Left colon (tissue), 2 donors: ENCODE results near the gene ANKRD44. TPM values are rescaled to one million over a fixed set of nuclear protein-coding genes. Genes with fewer than 3 reads are reported as not detected.

Source experiments
- ATAC-seq: fragments of 200-7000 bp; cut with Tn5 transposase; one replicate; pipeline ENCODE4 v1.9.1; 2020; ENCODE audit warnings: mild to moderate bottlenecking, moderate library complexity
- DNase-seq, 2 donors: peaks; one replicate each; pipeline ENCODE4 v3.0.0-alpha.2; 2020
- intact Hi-C, 2 donors: fragments of 100-400 bp; cut with DNase I in 1 of 2; cut with micrococcal nuclease in 1 of 2; formaldehyde crosslinking; loops; one replicate each; pipeline versions ENCODE4 v1.11.2 to v1.14.0; 2022; cut with DNase I, micrococcal nuclease
- total RNA-seq, 2 donors: library from RNA; stranded (reverse); fragmentation: NEBNext Ultra II Directional; extraction: Animal tissue kit (Norgen Biotek cat#: 25700); gene quantifications; one replicate each; pipeline ENCODE4 v1.2.1, GENCODE V29; 2021
- donor health status: DM: no; HTN: no; CAD: no.
- donor health status: DM: yes; HTN: yes; CAD: no.

The ANKRD44 gene
- total RNA-seq, 2 donors from 2014 or later, result 9.2 to 14.6 TPM

GRCh38 chr2:197268786-197269584 lies 41.6 kb downstream of the ANKRD44 start:
- intact Hi-C loops, result no loop called here
- DNase-seq (no peak), ATAC-seq (no peak)

GRCh38 chr2:197266477-197266876 lies 44.1 kb downstream of the ANKRD44 start:
- intact Hi-C loops, result no loop called here

GRCh38 chr2:197265924-197266323 lies 44.7 kb downstream of the ANKRD44 start:
- intact Hi-C loops, result no loop called here
- DNase-seq, result no peak
- ATAC-seq, result no peak

More at GRCh38 chr2:197266477-197266876, 44.1 kb downstream of the ANKRD44 start:
- DNase-seq (no peak), ATAC-seq (no peak)

GRCh38 chr2:197265036-197265435 lies 45.5 kb downstream of the ANKRD44 start:
- ATAC-seq (no peak), DNase-seq (no peak)
- intact Hi-C loops, result no loop called here

- ATAC-seq, result no peak
- intact Hi-C loops, result no loop called here
- no peak for DNase-seq
Observed at GRCh38 chr2:197264332-197264731, 46.2 kb downstream of the ANKRD44 start.

GRCh38 chr2:197263077-197263476 lies 47.5 kb downstream of the ANKRD44 start:
- intact Hi-C loops, result no loop called here
- DNase-seq, result no peak
- ATAC-seq, result no peak

- peak; percentile 92 for ATAC-seq
- intact Hi-C loops, result no loop called here
- DNase-seq, result no peak
Observed at GRCh38 chr2:197261808-197262226, 48.8 kb downstream of the ANKRD44 start.

- no peak for ATAC-seq
- intact Hi-C loops, result no loop called here
Observed at GRCh38 chr2:197259470-197259999, 51.0 kb downstream of the ANKRD44 start.

GRCh38 chr2:197258580-197258979 lies 52.0 kb downstream of the ANKRD44 start:
- intact Hi-C loops, result no loop called here
- DNase-seq, result no peak
- ATAC-seq, result no peak

More at GRCh38 chr2:197259470-197259999, 51.0 kb downstream of the ANKRD44 start:
- DNase-seq, result no peak

- DNase-seq (no peak), ATAC-seq (no peak)
- intact Hi-C loops, result no loop called here
Observed at GRCh38 chr2:197256547-197257170, 53.9 kb downstream of the ANKRD44 start.

- DNase-seq (no peak), ATAC-seq (no peak)
- intact Hi-C loops, result no loop called here
Observed at GRCh38 chr2:197256021-197256420, 54.6 kb downstream of the ANKRD44 start.

GRCh38 chr2:197255543-197255942 lies 55.0 kb downstream of the ANKRD44 start:
- peak; percentile 65 to 68 for DNase-seq
- peak; percentile 57 for ATAC-seq
- intact Hi-C loops, result no loop called here

GRCh38 chr2:197254776-197255530 lies 55.6 kb downstream of the ANKRD44 start:
- ATAC-seq (no peak), DNase-seq (no peak)
- intact Hi-C loops, result no loop called here

GRCh38 chr2:197251576-197251975 lies 59.0 kb downstream of the ANKRD44 start:
- ATAC-seq, result no peak

GRCh38 chr2:197251163-197251562 lies 59.4 kb downstream of the ANKRD44 start:
- ATAC-seq (no peak), DNase-seq (no peak)
- intact Hi-C loops, result no loop called here

More at GRCh38 chr2:197251576-197251975, 59.0 kb downstream of the ANKRD44 start:
- intact Hi-C loops, result no loop called here
- DNase-seq, result no peak

- DNase-seq (no peak), ATAC-seq (no peak)
- intact Hi-C loops, result no loop called here
Observed at GRCh38 chr2:197250084-197250397, 60.5 kb downstream of the ANKRD44 start.

- intact Hi-C loops, result no loop called here
- no peak for DNase-seq
- no peak for ATAC-seq
Observed at GRCh38 chr2:197249381-197250083, 61.0 kb downstream of the ANKRD44 start.

- DNase-seq (no peak), ATAC-seq (no peak)
- intact Hi-C loops, result no loop called here
Observed at GRCh38 chr2:197248623-197249022, 62.0 kb downstream of the ANKRD44 start.

- intact Hi-C loops, result no loop called here
- ATAC-seq, result no peak
Observed at GRCh38 chr2:197248001-197248401, 62.6 kb downstream of the ANKRD44 start.

More at GRCh38 chr2:197248001-197248401, 62.6 kb downstream of the ANKRD44 start:
- no peak for DNase-seq
